GM21367 (cell line): ENCODE data around the gene PAK3.

Experiments used
- ATAC-seq: cut with Tn5 transposase; IDR thresholded peaks from one replicate; pipeline ENCODE4 v1.9.1; 2021; ENCODE audit not compliant: unreplicated experiment

The PAK3 gene

DNA sequence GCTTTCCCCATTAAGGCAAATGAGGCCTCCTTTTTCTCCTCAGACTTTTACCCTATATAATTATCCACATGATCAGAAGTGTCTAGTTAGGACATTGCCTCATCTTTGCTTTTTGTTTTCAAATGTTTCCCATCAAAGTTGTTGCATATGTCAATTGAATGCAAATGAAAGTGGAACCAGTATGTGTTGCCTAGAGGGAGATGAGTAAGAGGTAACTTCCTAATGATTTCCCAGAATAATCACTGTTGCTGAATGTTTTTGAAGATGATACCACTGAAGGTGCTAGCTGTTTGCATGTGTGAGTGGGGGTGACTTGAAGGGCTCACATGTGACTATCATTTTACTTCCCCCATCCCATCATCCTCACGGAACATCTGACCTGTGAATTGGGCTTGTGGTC, 33.9 kb downstream of the PAK3 start:
- no peak for ATAC-seq

DNA sequence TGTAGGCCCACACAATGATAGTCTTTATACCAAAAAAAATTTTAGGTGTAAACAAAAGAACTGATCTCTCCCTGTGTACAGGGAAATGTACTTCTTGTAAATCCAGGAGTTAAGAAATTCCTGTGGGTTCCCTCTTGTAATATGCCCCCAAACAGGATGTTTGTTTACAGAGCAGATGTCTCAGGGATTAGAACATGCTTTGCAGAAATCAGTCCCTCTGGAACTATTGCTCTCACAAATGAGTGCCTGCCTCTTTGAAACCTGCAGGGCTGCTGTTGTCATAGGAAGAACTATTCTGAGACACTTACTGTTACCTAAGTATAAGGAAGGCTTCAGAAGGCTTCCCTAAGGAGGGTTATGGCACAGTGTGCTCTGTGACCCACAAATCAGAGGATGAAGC, 35.6 kb downstream of the PAK3 start:
- ATAC-seq, result no peak

DNA sequence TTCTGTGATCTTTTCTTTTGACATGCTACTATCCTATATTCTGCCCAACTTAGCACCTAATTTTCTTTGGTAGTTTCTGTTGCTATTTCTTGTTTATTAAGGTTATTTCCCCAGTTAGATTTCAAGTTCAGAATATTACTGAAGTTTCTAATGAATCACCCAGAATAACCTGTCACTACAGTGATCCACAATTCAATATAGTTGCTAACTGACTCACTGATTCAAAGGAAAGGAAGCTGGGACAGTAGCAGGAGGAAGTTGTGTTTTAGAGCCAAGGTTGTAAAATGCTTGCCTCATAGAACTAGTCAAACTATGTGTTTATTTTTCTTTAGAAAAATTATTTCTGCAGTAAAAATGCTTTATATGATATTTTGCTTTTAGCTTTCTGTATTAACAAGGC, 37.4 kb downstream of the PAK3 start:
- ATAC-seq, result no peak

DNA sequence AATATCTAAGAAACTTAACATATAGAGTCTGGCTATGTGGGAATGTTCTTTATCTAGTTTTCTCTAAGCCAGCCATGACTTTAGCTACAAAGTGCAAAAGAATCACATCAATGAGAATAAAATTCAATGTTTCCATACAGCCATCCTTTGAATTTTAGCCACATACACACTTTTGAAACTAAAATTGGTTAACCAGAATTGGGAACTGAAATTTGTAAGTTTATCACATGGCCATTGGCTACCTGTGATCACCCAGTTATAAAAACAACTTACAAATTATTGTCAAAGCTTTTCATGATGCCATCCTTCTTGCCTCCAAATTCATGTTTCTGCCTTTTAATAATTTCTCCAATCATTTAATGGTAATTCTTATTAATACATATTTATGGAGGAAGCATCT, 49.9 kb downstream of the PAK3 start:
- no peak for ATAC-seq

DNA sequence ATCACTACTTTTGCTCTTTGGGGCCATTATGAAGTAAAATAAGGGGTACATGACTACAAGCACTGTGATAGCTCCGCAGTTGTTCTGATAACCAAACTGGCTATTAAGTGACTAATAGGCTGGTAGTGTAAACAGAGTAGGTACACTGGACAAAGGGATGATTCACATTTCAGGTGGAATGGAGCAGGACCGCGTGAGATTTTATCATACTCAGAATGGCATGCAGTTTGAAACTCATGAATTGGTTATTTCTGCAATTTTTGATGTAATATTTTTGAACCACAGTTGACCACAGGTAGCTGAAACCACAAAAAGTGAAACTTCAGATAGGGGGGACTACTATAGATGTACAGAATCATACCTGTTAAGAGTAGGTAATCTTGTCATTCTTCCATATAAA, 55.8 kb downstream of the PAK3 start:
- ATAC-seq, result no peak

DNA sequence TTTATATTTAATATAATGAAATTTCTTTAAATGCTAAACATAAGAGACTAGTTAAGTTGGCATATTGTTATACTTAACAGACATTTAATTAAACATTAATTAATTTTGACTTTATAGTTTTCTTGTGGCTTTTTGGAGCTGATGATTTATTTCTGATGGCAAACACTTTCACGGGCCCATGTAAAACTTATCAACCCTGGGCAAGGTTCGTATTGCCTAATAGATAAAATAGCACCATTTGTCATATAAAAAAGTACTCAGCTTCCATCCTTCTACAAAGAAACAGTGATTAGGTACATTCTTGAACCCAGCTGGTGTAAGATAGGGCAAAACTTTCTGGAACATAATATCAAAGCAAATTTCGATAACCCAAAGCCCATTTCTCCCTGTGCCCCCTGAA, 63.2 kb downstream of the PAK3 start:
- no peak for ATAC-seq

DNA sequence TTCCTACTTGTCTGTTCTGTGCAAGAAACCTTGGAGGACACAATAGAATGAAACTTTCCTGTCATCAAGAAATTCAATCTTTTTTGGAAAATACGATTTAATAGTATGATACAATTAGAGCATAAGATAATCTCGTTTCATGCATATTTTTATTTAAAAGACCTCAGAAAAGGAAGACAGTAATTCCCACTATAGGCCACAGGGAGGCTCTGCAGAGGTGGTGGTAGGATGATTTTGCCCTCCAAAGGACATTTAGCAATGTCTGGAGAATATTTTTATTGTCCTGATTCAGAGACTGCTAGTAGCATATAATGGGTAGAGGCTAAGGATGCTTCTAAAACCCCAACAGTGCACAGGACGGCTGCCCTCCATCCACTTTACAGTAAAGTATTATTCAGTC, 68.7 kb downstream of the PAK3 start:
- no peak for ATAC-seq

DNA sequence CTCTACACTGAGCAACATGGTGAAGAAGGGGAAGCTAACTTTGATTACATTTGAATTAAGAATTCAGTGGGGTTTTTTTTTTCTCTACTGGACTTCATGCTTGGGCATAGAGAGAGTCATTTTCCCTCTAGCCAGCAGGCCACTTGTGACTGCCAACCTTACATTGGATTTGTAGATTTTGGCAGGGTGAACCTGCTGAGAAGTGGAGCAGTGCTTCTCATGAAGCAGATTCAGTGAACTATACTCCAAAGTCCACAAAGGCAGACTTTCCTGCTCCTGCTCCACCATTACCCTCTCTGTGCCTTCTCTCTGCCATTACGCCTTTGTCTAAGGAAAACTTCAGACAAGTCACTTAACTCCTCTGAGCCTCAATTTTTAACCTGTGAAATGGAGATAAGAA, 69.9 kb downstream of the PAK3 start:
- no peak for ATAC-seq

DNA sequence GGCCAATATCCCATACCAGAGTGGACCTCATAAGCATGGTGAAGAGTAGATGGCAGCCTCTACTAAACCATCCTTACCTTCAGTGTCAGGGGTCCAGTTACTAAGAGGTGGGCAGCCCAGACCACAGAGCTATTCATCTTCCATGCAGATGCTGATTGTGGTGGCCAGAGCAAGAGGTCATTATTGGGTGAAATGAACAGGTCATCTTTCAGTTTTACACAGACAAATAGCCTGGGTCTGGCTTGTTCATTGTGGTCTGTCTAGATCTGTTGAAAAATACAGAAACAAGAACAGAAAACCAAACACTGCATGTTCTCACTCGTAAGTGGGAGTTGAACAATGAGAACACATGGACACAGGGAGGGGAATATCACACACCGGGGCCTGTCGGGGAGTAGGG, 71.3 kb downstream of the PAK3 start:
- ATAC-seq, result no peak

DNA sequence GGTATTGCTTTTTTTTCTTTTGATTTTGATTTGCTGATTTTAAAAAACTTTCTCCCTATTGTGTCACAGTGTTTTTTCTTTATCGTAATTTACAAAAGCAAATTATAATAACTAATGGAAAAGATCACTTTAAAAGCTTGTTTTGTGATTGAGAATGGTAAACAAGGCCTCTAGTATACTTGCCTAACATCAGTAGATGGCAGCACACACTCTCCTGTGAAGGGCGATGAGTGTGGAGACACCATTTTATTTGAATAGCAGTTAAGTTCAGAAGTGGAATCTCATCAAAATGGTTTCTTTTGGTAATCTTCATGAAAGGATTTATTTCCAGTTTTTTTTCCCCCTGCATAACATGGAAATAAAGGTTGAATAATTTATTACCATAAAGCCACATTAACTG, 72.3 kb downstream of the PAK3 start:
- ATAC-seq, result no peak

DNA sequence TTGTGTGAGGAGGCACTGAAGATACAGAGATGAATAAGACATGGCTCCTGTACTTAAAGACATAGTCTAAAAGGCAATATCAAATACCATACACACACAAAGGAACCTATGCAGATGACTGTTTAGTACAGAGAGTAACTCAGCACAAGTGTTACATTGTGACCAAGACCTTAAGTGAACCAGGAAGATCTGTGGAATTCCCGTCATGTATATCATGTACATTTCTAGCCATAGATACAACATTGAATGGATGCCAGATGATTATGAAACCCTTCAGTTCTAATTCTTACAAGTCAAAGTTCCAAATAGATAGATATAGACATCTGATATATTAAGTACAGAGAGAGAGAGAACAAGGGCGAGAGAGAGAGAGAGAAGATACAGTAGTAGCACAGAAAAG, 73.2 kb downstream of the PAK3 start:
- no peak for ATAC-seq

DNA sequence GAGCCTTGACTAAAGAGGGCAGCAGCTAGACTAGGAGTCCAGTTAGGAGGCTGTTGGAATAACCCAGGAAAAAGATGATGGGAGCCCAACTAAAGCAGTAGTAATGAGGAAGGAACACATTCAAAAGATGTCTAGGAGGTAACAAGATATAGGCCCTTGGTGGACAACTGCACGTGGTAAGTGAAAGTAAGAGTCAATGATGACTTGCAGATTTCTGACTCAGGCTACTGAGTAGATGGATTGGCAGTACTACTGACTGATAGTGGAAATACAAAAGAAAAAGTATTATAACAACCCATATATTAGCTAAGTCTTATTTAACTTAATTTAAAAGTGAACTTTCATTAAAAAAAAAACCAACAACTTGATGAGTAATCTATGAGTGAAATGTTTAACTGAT, 74.0 kb downstream of the PAK3 start:
- ATAC-seq, result no peak

DNA sequence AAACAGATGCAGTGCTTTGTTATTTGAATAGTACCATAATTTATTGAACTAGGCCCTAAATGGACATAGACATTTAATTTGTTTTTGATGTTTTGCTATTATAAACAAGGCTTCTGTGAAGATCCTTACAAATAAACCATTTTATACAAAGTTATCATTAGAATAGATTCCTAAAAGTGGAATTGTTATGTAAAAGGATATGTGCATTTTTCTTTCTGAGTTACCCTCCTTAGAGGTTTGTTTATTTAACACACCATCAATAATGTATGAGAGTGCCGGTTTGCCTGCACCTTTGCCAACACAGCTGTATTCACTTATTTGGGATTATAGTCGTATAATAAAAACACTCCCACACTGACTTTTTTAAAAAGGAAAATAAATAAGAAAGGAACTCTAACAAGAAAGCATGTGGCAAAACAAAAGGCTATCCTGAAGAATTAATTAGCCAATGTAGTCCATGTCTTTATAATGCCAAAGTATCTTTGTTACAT, 84.8 kb downstream of the PAK3 start:
- no peak for ATAC-seq

DNA sequence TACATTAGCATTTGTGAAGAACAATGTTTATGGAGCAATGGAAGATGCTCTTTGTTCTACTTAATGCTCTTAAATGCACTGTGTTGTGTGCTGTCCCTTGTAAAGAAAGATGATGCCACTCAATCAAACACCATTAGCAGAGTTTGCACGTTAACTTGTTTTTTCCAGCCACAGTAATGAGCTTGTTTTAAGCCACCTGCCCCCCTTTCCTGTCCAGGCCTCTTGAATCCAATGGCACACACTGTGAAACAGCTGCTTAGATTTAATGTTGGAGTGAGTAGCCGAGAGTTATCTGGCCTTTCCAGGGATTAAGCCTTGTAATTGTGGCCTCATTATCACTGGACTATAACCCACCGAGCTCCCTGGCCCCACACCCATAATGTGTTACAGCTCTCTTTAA, 86.0 kb downstream of the PAK3 start:
- ATAC-seq, result no peak

DNA sequence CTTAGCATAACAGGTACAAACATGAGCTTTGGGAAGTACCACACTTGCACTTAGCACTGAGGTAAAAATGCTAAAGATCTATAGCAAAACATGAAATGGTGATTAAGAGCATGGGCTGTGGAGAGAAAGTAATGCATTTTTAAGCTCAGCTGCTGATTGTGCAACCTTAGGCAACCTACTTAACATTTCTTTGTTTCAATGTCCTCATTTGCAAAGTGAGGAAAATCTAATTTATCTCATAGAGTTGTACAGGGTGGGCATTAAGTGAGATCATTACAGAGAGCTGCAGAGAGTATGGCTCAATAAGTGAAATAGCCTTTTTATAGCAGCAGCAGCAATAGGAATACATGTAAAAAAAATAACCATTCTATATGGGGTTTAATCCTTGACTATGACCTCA, 87.0 kb downstream of the PAK3 start:
- no peak for ATAC-seq

DNA sequence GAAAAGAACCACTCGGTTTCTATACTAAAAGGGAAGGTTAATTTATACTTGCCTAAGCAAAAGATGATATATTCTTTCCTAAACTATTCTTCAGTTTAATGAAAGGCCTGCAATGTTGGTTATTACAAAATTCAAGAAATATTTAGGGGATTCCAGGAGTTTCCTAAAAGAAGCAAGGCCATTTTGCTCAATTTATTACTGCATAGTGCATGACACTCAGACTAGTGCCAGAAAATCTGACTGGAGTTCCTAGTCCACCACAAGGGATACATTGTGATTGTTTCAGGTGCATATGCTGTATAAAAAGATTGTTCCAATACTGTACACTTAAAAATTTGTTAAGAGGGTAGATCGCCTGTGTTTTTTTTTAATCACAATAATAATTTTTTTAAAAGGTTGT, 95.6 kb downstream of the PAK3 start:
- ATAC-seq, result no peak

DNA sequence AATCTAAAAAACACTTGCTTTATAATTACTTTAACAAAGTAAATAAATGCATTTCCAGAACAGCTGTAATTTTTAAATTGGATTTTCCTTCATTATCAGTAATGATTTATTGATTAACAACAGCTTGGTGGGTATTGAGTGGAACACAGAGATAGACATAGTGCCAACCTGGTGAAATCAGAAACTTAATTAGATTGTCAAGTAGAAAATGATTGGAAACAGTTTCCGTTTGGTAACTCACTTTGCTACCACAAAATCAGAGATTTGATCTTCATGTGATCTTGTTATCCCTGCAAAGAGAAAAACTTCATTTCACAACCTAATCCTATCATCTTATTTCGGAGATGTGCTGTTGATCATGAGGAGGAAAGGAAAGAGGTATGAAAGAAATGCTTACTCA, 103.5 kb downstream of the PAK3 start:
- no peak for ATAC-seq

DNA sequence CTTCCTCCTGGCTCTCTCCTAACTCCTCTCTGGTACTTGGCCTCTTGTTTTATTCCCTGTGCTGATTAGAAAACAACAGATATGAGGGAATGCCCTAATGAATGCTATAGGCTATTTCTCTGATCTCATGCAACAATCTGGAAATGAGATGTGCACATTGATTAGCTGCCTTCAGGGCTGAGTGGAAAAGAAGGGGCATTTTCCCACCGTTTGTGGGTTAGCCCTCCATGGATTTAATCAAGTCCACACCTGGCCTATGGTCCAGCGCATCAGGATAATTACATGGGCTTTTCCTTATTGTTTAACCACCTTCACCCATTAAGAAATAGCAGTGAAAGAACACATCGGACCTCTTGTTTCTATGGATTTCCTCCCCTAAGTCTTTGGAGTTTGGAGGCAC, 104.3 kb downstream of the PAK3 start:
- no peak for ATAC-seq

DNA sequence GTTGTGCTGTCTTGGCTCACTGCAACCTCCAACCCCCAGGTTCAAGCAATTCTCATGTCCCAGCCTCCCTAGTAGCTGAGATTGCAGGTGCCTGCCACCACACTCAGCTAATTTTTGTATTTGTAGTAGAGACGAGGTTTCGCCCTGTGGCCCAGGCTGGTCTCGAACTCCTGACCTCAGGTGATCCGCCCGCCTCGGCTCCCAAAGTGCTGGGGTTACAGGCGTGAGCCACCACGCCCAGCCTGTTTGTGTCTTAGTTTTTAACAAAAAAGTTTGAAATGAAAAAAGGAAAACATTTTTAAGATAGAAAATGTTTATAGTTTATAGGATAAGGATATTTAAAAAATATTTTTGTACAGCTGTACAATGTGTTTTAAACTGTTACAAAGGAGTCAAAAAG, 111.9 kb downstream of the PAK3 start:
- no peak for ATAC-seq

DNA sequence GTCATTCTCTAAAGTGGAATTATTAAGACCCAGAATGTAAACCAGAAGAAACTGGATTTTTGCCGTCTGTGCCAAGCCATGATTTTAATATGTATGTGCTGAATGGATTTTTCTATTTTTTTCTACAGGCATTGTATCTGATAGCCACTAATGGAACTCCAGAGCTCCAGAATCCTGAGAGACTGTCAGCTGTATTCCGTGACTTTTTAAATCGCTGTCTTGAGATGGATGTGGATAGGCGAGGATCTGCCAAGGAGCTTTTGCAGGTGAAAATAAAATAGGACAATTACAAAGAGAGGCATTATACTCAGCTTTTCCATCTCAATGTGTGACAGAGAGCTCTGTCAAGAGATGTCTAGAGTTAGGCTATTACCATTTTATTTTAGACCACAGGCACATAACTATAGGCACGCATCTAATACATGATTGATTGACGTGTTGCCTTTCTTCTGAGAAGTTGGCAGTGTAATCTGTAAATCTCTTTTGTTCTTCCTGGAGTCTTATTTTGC, 120.4 kb downstream of the PAK3 start:
- no peak for ATAC-seq

DNA sequence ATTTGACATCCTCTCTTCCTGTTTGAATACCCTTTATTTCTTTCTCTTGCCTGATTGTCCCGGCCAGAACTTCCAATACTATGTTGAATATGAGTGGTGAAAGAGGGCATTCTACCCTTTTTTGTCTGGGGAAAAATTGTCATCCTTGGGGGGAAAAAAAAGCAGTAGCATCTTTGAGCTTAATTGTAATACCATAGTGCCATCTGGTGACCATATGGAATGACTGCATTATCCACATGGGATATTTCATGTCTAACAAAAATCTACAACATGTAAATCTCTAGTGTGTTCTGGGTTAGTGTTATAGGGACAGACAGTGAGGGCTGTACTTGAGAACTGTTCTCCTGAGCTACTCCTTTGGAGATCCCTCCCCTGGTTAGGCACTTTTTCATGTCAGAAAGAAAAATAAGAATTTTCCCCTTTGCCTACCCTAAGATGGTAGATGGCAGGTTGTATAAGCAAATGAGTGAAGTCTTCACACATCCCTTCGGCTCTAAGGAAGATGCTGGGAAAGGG, 148.3 kb downstream of the PAK3 start:
- ATAC-seq, result no peak

DNA sequence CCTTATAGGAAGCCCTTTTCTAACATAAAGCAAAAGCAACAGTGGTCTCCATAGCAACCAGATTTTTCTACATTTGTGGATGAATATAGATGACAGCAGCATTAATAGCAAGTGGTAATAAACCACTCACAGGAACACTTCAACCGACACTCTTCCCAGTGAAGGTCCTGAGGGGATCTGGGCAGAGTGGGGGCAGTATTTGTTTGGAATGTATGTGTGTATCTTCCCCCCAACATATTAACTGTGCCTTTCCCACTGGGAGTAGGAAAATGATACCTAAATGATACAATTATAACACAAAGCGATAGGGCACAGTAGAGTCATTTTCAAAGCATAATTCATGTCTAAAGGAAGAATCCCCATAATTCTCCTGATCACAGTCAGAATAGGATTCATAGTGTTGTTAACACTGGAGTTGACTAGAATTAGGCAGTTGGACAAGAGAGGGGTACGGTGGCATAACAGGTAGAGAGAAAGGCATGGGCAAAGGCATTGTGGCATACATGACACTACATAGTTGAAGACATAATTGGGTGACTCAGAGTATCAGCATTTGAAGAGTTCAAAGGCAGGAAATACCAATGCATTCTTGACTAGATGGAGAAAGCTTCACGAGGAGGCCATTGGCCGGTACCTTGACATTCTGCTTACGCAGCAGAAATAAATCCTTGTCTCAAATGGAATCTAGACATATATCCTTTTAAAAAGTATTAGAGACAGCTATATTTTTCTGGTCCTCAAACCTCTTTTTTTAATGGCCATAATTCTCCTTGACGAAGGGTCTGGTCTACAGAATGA, 159.1 kb downstream of the PAK3 start:
- no peak for ATAC-seq

DNA sequence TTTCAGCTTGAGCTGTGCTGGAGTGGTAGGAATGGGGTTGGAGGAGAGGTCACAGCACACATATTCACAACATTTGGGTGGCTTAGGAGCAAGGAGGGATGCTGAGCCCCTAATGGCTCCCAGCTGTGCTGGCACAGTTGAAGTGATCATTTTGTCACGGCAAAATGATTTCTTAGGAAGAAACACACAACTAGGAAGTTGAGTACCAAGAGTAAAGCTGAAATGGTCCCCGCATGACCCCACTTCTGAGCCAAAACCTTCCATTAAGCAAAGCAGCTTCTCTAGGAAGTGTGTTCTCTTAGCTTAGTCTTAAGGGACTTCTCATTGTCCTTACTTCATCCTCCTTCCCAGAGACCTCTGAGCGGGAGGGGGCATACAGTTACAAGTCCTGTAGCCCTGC, 161.7 kb downstream of the PAK3 start:
- ATAC-seq, result no peak
